ENCODE data around the gene HCN4.
"Not testable (repeated sequence)": the region's sequence is repeated elsewhere in the genome, so short reads cannot be mapped to it uniquely, and the experiment has no call there.

DNA sequence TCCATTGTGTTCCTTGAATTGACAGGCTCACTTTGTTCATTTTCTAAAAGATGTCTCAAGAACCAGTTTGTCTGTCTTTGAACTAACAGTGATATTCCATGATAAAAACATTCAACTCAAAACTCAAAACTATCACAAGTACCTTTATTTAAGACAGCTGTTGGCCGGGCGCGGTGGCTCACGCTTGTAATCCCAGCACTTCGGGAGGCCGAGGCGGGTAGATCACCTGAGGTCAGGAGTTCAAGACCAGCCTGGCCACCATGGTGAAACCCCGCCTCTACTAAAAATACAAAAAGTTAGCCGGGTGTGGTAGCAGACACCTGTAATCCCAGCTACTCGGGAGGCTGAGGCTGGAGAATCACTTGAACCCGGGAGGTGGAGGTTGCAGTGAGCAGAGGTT is 68.5 kb downstream of the HCN4 start:
- TF ChIP-seq, protein P1, sequence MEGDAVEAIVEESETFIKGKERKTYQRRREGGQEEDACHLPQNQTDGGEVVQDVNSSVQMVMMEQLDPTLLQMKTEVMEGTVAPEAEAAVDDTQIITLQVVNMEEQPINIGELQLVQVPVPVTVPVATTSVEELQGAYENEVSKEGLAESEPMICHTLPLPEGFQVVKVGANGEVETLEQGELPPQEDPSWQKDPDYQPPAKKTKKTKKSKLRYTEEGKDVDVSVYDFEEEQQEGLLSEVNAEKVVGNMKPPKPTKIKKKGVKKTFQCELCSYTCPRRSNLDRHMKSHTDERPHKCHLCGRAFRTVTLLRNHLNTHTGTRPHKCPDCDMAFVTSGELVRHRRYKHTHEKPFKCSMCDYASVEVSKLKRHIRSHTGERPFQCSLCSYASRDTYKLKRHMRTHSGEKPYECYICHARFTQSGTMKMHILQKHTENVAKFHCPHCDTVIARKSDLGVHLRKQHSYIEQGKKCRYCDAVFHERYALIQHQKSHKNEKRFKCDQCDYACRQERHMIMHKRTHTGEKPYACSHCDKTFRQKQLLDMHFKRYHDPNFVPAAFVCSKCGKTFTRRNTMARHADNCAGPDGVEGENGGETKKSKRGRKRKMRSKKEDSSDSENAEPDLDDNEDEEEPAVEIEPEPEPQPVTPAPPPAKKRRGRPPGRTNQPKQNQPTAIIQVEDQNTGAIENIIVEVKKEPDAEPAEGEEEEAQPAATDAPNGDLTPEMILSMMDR (conservative IDR thresholded peaks at IDR 0.05; ENCODE audit: low read depth, low read length), result not testable (repeated sequence)
- TF ChIP-seq EZH2 (IDR thresholded peaks at IDR 0.05; ENCODE audit: borderline replicate concordance, low read depth, low read length, poor library complexity, severe bottlenecking), result not testable (repeated sequence)

All from A673 (cell line).